Esophagus squamous epithelium (tissue), 5 donors: ENCODE data around the gene EGR1. TPM values are rescaled to one million over a fixed set of nuclear protein-coding genes. Genes with fewer than 3 reads are reported as not detected.
A peak's percentile ranks its signal among the peaks of the same experiment; 100 is the strongest.

ENCODE experiments used
- DNase-seq: peaks from one replicate; lab custom pipeline; 2025; lab: John Stamatoyannopoulos, UW
- H3K27ac ChIP-seq, 4 donors: fragments of 200-600 bp; sonication (generic); one replicate each; pipeline ENCODE4 v1.5.1; 2016 to 2019; ENCODE audit warnings: mild to moderate bottlenecking in 1 of 4
- H3K27me3 ChIP-seq, 4 donors: fragments of 200-600 bp; sonication (generic); 1 replicate in 3 of 4; 2 replicates in 1 of 4; pipeline versions ENCODE4 v1.5.1 to v1.6.0; 2017 to 2021; ENCODE audit warnings: antibody characterized with exemption in 1 of 4
- H3K36me3 ChIP-seq, 3 donors: fragments of 200-600 bp; sonication (generic); one replicate each; pipeline ENCODE4 v1.5.1; 2016 to 2019
- H3K4me1 ChIP-seq, 3 donors: fragments of 200-600 bp; sonication (generic); one replicate each; pipeline ENCODE4 v1.5.1; 2017 to 2019
- H3K4me3 ChIP-seq, 4 donors: fragments of 200-600 bp; sonication (generic); 1 replicate in 3 of 4; 2 replicates in 1 of 4; pipeline ENCODE4 v1.5.1; 2016 to 2019; ENCODE audit warnings: mild to moderate bottlenecking in 2 of 4, moderate library complexity in 1 of 4
- H3K9me3 ChIP-seq, 3 donors: fragments of 200-600 bp; sonication (generic); one replicate each; pipeline ENCODE4 v1.5.1; 2016 to 2019
- POLR2A ChIP-seq, 4 donors: fragments of 450-650 bp; IDR thresholded peaks; one replicate each; pipeline ENCODE4 v1.6.1; 2017; ENCODE audit warnings: antibody characterized with exemption in 4 of 4, mild to moderate bottlenecking in 4 of 4, moderate library complexity in 3 of 4
- WGBS, 2 donors: methylation state at CpG; one replicate each; pipeline ENCODE4 v1.1.5; 2018; 5-methylcytosine and 5-hydroxymethylcytosine counted together
- intact Hi-C: fragments of 100-400 bp; cut with DNase I; formaldehyde crosslinking; loops from one replicate; pipeline ENCODE4 v1.15.0; 2022
- total RNA-seq, 4 donors: library from RNA; depleted of rRNA; stranded (reverse); fragments of >200 nt; gene quantifications; one replicate each; pipeline ENCODE4 v1.1.0, GENCODE V29; 2016
- TF ChIP-seq, protein P1 (sequence below), 6 experiments: fragments of 450-650 bp in 4 of 6; fragments of 200-600 bp in 2 of 6; sonication (generic) in 2 of 6; IDR thresholded peaks; one replicate each; pipeline ENCODE4 v1.5.1; 2016 to 2019; ENCODE audit warnings: antibody characterized with exemption in 6 of 6, mild to moderate bottlenecking in 4 of 6, moderate library complexity in 4 of 6
- donor health status: DM: yes; HTN: yes; CAD: no.

EGR1 gene
- 10 to 100 TPM; 10.9 to 47.8 (median 19.5) TPM for total RNA-seq

DNA sequence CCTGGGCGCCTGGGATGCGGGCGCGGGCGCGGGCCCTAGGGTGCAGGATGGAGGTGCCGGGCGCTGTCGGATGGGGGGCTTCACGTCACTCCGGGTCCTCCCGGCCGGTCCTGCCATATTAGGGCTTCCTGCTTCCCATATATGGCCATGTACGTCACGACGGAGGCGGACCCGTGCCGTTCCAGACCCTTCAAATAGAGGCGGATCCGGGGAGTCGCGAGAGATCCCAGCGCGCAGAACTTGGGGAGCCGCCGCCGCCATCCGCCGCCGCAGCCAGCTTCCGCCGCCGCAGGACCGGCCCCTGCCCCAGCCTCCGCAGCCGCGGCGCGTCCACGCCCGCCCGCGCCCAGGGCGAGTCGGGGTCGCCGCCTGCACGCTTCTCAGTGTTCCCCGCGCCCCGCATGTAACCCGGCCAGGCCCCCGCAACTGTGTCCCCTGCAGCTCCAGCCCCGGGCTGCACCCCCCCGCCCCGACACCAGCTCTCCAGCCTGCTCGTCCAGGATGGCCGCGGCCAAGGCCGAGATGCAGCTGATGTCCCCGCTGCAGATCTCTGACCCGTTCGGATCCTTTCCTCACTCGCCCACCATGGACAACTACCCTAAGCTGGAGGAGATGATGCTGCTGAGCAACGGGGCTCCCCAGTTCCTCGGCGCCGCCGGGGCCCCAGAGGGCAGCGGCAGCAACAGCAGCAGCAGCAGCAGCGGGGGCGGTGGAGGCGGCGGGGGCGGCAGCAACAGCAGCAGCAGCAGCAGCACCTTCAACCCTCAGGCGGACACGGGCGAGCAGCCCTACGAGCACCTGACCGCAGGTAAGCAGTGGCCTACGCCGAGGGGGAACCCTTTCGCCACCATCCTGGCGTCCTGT is at the start of gene EGR1:
Gene EGR1 (plus strand): TSS at position 219 of the 864 bp plus-strand sequence. CDS start 283 bp downstream, at position 502.
- DNase-seq = peak; percentile 88
- TF ChIP-seq, protein P1, sequence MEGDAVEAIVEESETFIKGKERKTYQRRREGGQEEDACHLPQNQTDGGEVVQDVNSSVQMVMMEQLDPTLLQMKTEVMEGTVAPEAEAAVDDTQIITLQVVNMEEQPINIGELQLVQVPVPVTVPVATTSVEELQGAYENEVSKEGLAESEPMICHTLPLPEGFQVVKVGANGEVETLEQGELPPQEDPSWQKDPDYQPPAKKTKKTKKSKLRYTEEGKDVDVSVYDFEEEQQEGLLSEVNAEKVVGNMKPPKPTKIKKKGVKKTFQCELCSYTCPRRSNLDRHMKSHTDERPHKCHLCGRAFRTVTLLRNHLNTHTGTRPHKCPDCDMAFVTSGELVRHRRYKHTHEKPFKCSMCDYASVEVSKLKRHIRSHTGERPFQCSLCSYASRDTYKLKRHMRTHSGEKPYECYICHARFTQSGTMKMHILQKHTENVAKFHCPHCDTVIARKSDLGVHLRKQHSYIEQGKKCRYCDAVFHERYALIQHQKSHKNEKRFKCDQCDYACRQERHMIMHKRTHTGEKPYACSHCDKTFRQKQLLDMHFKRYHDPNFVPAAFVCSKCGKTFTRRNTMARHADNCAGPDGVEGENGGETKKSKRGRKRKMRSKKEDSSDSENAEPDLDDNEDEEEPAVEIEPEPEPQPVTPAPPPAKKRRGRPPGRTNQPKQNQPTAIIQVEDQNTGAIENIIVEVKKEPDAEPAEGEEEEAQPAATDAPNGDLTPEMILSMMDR (IDR thresholded peaks at IDR 0.05) = peak in 2 of 6 experiments; percentile 34 to 43
- TF ChIP-seq POLR2A (IDR thresholded peaks at IDR 0.05) = peak in 3 of 4 donors; percentile 86 to 98 (median 97)
- Histone ChIP-seq H3K4me3 (peak within 1 kb of the TSS; percentile 80 to 90 (median 85)), H3K27ac (peak within 1 kb of the TSS; percentile 99), H3K4me1 (peaks cover 28 to 77% (median 37%) of the 10 kb centered on the region in 3 donors), H3K36me3 (peaks cover 0 to 21% (median 0%) of the 10 kb centered on the region in 3 donors), H3K9me3 (no peaks in the 10 kb centered on the region), H3K27me3 (no peaks in the 10 kb centered on the region)
- intact Hi-C loops = loop anchor here (10.0 kb wide), 1 partner anchor 79 kb away; the partner anchor contains the start of gene ETF1
- 0% methylated on average over 3 of the region's 85 CpGs; no CpG with 5 or more reads in 1 of the 2 donors for WGBS, 2 donors

DNA sequence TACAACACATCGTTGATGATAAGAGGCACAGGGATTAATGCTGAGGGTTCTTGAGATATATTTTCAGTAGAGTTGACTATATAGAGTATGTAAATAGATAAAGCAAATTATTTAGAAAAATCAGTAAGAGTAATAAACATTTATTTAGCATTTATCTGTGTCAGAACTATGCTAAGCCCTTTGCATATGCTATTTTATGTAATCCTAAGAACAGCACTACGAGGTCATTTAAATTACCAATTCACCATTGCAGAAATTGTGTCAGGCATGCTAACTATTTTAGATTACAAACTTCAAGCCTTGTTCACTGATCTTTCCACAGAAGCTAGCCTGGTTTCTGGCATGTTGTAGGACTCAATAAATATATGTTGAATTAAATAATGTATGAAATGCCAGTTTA is 46.8 kb upstream of the EGR1 start:
- Histone ChIP-seq H3K4me1 (no peaks in the 10 kb centered on the region), H3K9me3 (no peaks in the 10 kb centered on the region), H3K4me3 (no peak overlapping the region), H3K36me3 (peaks cover 19 to 97% (median 59%) of the 10 kb centered on the region in 3 donors), H3K27me3 (no peaks in the 10 kb centered on the region), H3K27ac (no peak overlapping the region)
- 80 to 92% methylated on average over 2 of the region's 2 CpGs for WGBS, 2 donors
- TF ChIP-seq, protein P1 (IDR thresholded peaks at IDR 0.05) = no peak
- TF ChIP-seq POLR2A (IDR thresholded peaks at IDR 0.05) = no peak
- intact Hi-C loops = no loop called here
- no peak for DNase-seq

DNA sequence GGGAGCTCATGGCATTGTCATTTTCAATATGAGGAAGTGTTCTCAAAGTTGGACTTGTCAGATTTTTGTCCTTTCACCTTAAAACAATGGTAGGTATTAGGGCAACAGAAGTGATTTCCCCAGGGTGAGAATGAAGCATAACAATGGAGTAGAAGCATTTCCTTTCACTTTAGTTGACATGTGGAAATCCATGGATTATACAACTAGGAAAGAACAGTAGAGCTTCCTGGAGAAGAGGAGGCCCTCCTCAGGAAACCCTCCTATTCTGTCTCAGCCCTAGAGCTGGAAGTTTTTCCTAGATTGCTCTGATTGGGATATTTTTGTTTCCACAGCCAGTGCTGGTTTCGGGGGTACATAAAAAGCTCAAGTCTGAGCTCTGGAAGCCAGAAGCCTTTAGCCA is 40.2 kb upstream of the EGR1 start:
- DNase-seq = no peak
- Histone ChIP-seq H3K27ac (no peak overlapping the region), H3K4me3 (no peak overlapping the region), H3K4me1 (no peaks in the 10 kb centered on the region), H3K27me3 (no peaks in the 10 kb centered on the region), H3K9me3 (no peaks in the 10 kb centered on the region), H3K36me3 (peaks cover 23 to 100% (median 50%) of the 10 kb centered on the region in 3 donors)
- 78 to 100% methylated on average over 1 of the region's 1 CpG for WGBS, 2 donors
- intact Hi-C loops = no loop called here
- TF ChIP-seq, protein P1 (IDR thresholded peaks at IDR 0.05) = no peak
- TF ChIP-seq POLR2A (IDR thresholded peaks at IDR 0.05) = no peak

DNA sequence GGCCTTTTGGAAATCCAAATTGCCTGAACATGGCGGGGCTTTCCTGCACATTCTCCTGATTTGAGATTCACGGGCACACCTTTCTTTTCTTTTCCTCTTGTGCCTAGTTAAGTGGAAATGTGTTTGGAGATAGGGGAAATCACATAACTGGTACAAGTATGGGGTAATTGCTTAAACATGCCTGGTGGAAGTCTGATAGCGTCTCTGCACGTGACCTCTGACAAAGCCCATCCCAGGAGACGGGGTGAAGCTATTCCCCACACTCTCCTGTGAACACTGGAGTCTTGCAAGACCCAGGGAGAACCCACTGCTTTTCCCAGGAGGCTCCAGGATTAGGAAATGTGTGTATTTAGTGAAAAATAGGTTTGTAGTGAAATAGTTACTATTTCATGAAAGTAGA is 29.3 kb upstream of the EGR1 start:
- intact Hi-C loops = no loop called here
- no peak for DNase-seq
- H3K4me3 ChIP-seq = no peak overlapping the region
- no peak overlapping the region for H3K27ac ChIP-seq
- peaks cover 4 to 65% (median 41%) of the 10 kb centered on the region in 3 donors for H3K36me3 ChIP-seq
- no peaks in the 10 kb centered on the region for H3K27me3 ChIP-seq
- TF ChIP-seq POLR2A (IDR thresholded peaks at IDR 0.05) = no peak
- TF ChIP-seq, protein P1 (IDR thresholded peaks at IDR 0.05) = no peak
- no peaks in the 10 kb centered on the region for H3K9me3 ChIP-seq
- 80 to 88% methylated on average over 5 of the region's 5 CpGs for WGBS, 2 donors
- H3K4me1 ChIP-seq = peaks cover 9 to 22% (median 14%) of the 10 kb centered on the region in 3 donors
